Measurements from ENCODE around the gene MYEOV. TPM values are rescaled to one million over a fixed set of nuclear protein-coding genes. Genes with fewer than 3 reads are reported as not detected.
A peak's percentile ranks its signal among the peaks of the same experiment; 100 is the strongest.

MYEOV gene
- total RNA-seq, 2 donors from 2014 or later = not detected

DNA sequence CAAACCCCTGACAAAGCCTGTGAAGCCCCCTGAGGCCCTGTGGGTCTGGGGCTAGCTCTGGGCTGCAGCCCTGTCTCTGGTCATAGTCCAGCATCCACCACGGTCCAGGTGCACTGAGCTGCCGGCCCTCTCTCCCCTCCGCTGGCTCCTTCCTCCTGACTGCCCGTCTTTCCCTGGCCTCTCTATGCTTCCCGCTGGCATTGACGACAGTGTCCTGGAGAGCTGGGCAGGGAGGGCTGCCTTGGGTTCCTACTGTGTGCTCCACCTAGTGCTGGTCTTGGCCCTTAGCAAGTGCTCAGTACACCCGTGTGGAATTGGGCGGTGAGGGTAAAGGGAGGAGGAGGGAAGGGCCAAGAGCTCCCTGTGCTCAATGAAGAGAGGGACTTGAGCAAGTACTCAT, 868 bp upstream of the MYEOV start:
- no peak overlapping the region for H3K4me3 Mint-ChIP-seq
- 72 to 79% methylated on average over 6 to 8 of the region's 8 CpGs for WGBS, 2 experiments (ENCODE audit: insufficient coverage in 1 of 2, insufficient read length in 1 of 2)
- TF ChIP-seq, protein P1, sequence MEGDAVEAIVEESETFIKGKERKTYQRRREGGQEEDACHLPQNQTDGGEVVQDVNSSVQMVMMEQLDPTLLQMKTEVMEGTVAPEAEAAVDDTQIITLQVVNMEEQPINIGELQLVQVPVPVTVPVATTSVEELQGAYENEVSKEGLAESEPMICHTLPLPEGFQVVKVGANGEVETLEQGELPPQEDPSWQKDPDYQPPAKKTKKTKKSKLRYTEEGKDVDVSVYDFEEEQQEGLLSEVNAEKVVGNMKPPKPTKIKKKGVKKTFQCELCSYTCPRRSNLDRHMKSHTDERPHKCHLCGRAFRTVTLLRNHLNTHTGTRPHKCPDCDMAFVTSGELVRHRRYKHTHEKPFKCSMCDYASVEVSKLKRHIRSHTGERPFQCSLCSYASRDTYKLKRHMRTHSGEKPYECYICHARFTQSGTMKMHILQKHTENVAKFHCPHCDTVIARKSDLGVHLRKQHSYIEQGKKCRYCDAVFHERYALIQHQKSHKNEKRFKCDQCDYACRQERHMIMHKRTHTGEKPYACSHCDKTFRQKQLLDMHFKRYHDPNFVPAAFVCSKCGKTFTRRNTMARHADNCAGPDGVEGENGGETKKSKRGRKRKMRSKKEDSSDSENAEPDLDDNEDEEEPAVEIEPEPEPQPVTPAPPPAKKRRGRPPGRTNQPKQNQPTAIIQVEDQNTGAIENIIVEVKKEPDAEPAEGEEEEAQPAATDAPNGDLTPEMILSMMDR (conservative IDR thresholded peaks at IDR 0.05) = peak; percentile 59
- H3K36me3 Mint-ChIP-seq (ENCODE audit: low read depth) = no peaks in the 10 kb centered on the region
- H3K9me3 Mint-ChIP-seq = no peaks in the 10 kb centered on the region
- no peaks in the 10 kb centered on the region for H3K4me1 ChIP-seq (ENCODE audit: control insufficient read depth, insufficient read depth, low read length)
- H3K4me1 Mint-ChIP-seq = peaks cover 7% of the 10 kb centered on the region
- H3K36me3 ChIP-seq (ENCODE audit: control insufficient read depth, insufficient read depth, low read length) = no peaks in the 10 kb centered on the region
- H3K27ac Mint-ChIP-seq = no peak overlapping the region
- H3K27me3 Mint-ChIP-seq (ENCODE audit: insufficient read depth) = peaks cover 3% of the 10 kb centered on the region
- peak; percentile 78 for DNase-seq
- no peak overlapping the region for H3K9ac ChIP-seq (ENCODE audit: extremely low read depth, low read length, poor library complexity, severe bottlenecking)
- no peaks in the 10 kb centered on the region for H3K9me3 ChIP-seq (ENCODE audit: control insufficient read depth, low read length)
- H3K4me3 ChIP-seq (ENCODE audit: low read length) = no peak overlapping the region
- H3K27me3 ChIP-seq (ENCODE audit: control insufficient read depth, insufficient read depth, low read length, poor library complexity, severe bottlenecking) = no peaks in the 10 kb centered on the region
- no peak overlapping the region for H3K27ac ChIP-seq (ENCODE audit: low read depth, low read length)

GRCh38 chr11:69294571-69295078, 670 bp downstream of the MYEOV start:
- TF ChIP-seq, protein P1 (conservative IDR thresholded peaks at IDR 0.05) = no peak
- Mint-ChIP-seq H3K4me3 (no peak overlapping the region), H3K27me3 (ENCODE audit: insufficient read depth) (no peaks in the 10 kb centered on the region), H3K36me3 (ENCODE audit: low read depth) (no peaks in the 10 kb centered on the region), H3K27ac (no peak overlapping the region), H3K4me1 (peaks cover 10% of the 10 kb centered on the region), H3K9me3 (no peaks in the 10 kb centered on the region)
- DNase-seq = no peak
- Histone ChIP-seq H3K27ac (ENCODE audit: low read depth, low read length) (no peak overlapping the region), H3K4me3 (ENCODE audit: low read length) (no peak overlapping the region), H3K27me3 (ENCODE audit: control insufficient read depth, insufficient read depth, low read length, poor library complexity, severe bottlenecking) (no peaks in the 10 kb centered on the region), H3K36me3 (ENCODE audit: control insufficient read depth, insufficient read depth, low read length) (no peaks in the 10 kb centered on the region), H3K9ac (ENCODE audit: extremely low read depth, low read length, poor library complexity, severe bottlenecking) (no peak overlapping the region), H3K9me3 (ENCODE audit: control insufficient read depth, low read length) (no peaks in the 10 kb centered on the region), H3K4me1 (ENCODE audit: control insufficient read depth, insufficient read depth, low read length) (no peaks in the 10 kb centered on the region)
- 88 to 95% methylated on average over 7 to 8 of the region's 8 CpGs for WGBS, 2 experiments (ENCODE audit: insufficient coverage in 1 of 2, insufficient read length in 1 of 2)

GRCh38 chr11:69295079-69295994, 1.4 kb downstream of the MYEOV start:
- H3K4me3 Mint-ChIP-seq = no peak overlapping the region
- WGBS, 2 experiments (ENCODE audit: insufficient coverage in 1 of 2, insufficient read length in 1 of 2) = 91 to 93% methylated on average over 25 to 31 of the region's 31 CpGs
- DNase-seq = no peak
- peaks cover 10% of the 10 kb centered on the region for H3K4me1 Mint-ChIP-seq
- H3K27ac Mint-ChIP-seq = no peak overlapping the region
- Histone ChIP-seq H3K36me3 (ENCODE audit: control insufficient read depth, insufficient read depth, low read length) (no peaks in the 10 kb centered on the region), H3K4me3 (ENCODE audit: low read length) (no peak overlapping the region), H3K9me3 (ENCODE audit: control insufficient read depth, low read length) (no peaks in the 10 kb centered on the region), H3K27ac (ENCODE audit: low read depth, low read length) (no peak overlapping the region), H3K9ac (ENCODE audit: extremely low read depth, low read length, poor library complexity, severe bottlenecking) (no peak overlapping the region), H3K27me3 (ENCODE audit: control insufficient read depth, insufficient read depth, low read length, poor library complexity, severe bottlenecking) (no peaks in the 10 kb centered on the region), H3K4me1 (ENCODE audit: control insufficient read depth, insufficient read depth, low read length) (no peaks in the 10 kb centered on the region)
- no peaks in the 10 kb centered on the region for H3K27me3 Mint-ChIP-seq (ENCODE audit: insufficient read depth)
- no peaks in the 10 kb centered on the region for H3K9me3 Mint-ChIP-seq
- TF ChIP-seq, protein P1 (conservative IDR thresholded peaks at IDR 0.05) = no peak
- no peaks in the 10 kb centered on the region for H3K36me3 Mint-ChIP-seq (ENCODE audit: low read depth)

All from endodermal cell (in vitro differentiated cells).